Neural progenitor cell (in vitro differentiated cells): Measurements from ENCODE around the gene GJA8.
"Not testable (repeated sequence)": the region's sequence is repeated elsewhere in the genome, so short reads cannot be mapped to it uniquely, and the experiment has no call there.

Experiments used
- CTCF ChIP-seq: fragments of 200-600 bp; sonication (generic); IDR thresholded peaks from 2 replicates; pipeline ENCODE4 v1.5.1; 2017; ENCODE audit warnings: antibody characterized with exemption, mild to moderate bottlenecking
- EZH2 ChIP-seq: fragments of 200-600 bp; sonication (generic); IDR thresholded peaks from 2 replicates; pipeline ENCODE4 v1.6.1; 2017; ENCODE audit warnings: antibody characterized with exemption, mild to moderate bottlenecking, moderate library complexity

DNA sequence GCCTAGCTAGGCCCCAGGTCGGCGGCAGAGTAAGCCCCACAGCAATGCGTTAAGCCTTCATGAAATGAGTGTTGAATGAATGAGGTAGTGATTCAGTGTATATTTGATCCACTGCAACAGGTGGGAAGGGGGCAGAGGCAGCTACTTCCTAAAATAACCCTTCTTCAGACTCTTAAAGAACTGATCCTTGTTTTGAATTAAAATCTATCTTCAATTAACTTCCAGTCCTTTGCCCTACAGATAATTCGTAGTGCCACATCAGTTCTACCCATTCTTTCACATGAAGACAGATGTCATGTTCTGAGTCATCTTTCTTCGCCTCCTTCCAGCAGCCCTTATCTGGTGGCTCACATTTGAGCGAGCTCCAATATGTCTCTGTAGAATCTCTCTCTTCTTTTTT lies 24.6 kb downstream of the GJA8 start:
- not testable (repeated sequence) for TF ChIP-seq CTCF, EZH2
